H9 (cell line): ENCODE measurements around the gene OCRL. TPM values are rescaled to one million over a fixed set of nuclear protein-coding genes. Genes with fewer than 3 reads are reported as not detected.

ENCODE experiments used
- DNase-seq: peaks from one replicate; pipeline ENCODE4 v3.0.0-alpha.2; 2017
- H2AFZ ChIP-seq: one replicate; pipeline ENCODE4 v1.6.1; 2013; ENCODE audit warnings: mild to moderate bottlenecking, low read length, control low read depth, moderate library complexity
- H2AK5ac ChIP-seq: 2 replicates; pipeline ENCODE4 v1.6.1; 2013; ENCODE audit warnings: low read length, control low read depth, mixed read lengths; ENCODE audit not compliant: insufficient read length
- H2BK120ac ChIP-seq: one replicate; pipeline ENCODE4 v1.6.1; 2013; ENCODE audit warnings: low read depth, mild to moderate bottlenecking, low read length, control low read depth, inconsistent platforms; ENCODE audit not compliant: poor library complexity, severe bottlenecking
- H2BK12ac ChIP-seq: 2 replicates; pipeline ENCODE4 v1.6.1; 2013; ENCODE audit warnings: low read length, control low read depth, mixed read lengths, low read depth; ENCODE audit not compliant: insufficient read length
- H2BK15ac ChIP-seq: 2 replicates; pipeline ENCODE4 v1.6.1; 2013; ENCODE audit warnings: low read depth, low read length, control low read depth
- H2BK20ac ChIP-seq: one replicate; pipeline ENCODE4 v1.6.1; 2013; ENCODE audit warnings: low read depth, mild to moderate bottlenecking, low read length, control low read depth, inconsistent platforms; ENCODE audit not compliant: poor library complexity, severe bottlenecking
- H2BK5ac ChIP-seq: 2 replicates; pipeline ENCODE4 v1.6.1; 2013; ENCODE audit warnings: low read length, control low read depth, mixed read lengths; ENCODE audit not compliant: insufficient read length
- H3K14ac ChIP-seq: 2 replicates; pipeline ENCODE4 v1.6.1; 2013; ENCODE audit warnings: low read length, control low read depth; ENCODE audit not compliant: insufficient read depth
- H3K18ac ChIP-seq: 2 replicates; pipeline ENCODE4 v1.6.1; 2013; ENCODE audit warnings: low read depth, mild to moderate bottlenecking, mixed read lengths, low read length, control low read depth; ENCODE audit not compliant: insufficient read length
- H3K23ac ChIP-seq: 2 replicates; pipeline ENCODE4 v1.6.1; 2013; ENCODE audit warnings: low read length, control low read depth, mixed read lengths, low read depth; ENCODE audit not compliant: insufficient read length
- H3K23me2 ChIP-seq: 2 replicates; pipeline ENCODE4 v1.6.1; 2013; ENCODE audit warnings: low read depth, mild to moderate bottlenecking, mixed read lengths, low read length, control low read depth; ENCODE audit not compliant: insufficient read length, poor library complexity, severe bottlenecking
- H3K27ac ChIP-seq: 2 replicates; pipeline ENCODE4 v1.5.1; 2013; ENCODE audit warnings: low read length, control low read depth, mixed read lengths, low read depth; ENCODE audit not compliant: insufficient read length
- H3K27me3 ChIP-seq: 2 replicates; pipeline ENCODE4 v1.6.1; 2013; ENCODE audit warnings: low read length, control low read depth, inconsistent platforms; ENCODE audit not compliant: insufficient read depth
- H3K4ac ChIP-seq: 2 replicates; pipeline ENCODE4 v1.6.1; 2013; ENCODE audit warnings: low read depth, mild to moderate bottlenecking, control low read depth, inconsistent platforms, low read length, moderate library complexity
- H3K4me1 ChIP-seq: 2 replicates; pipeline ENCODE4 v1.6.1; 2013; ENCODE audit warnings: low read length, control low read depth, inconsistent platforms; ENCODE audit not compliant: insufficient read depth
- H3K4me2 ChIP-seq: 2 replicates; pipeline ENCODE4 v1.6.1; 2013; ENCODE audit warnings: low read length, control low read depth, mixed read lengths; ENCODE audit not compliant: insufficient read length, insufficient read depth
- H3K56ac ChIP-seq: 2 replicates; pipeline ENCODE4 v1.6.1; 2013; ENCODE audit warnings: low read depth, mild to moderate bottlenecking, mixed read lengths, low read length, control low read depth; ENCODE audit not compliant: insufficient read length
- H3K79me1 ChIP-seq: 2 replicates; pipeline ENCODE4 v1.6.1; 2013; ENCODE audit warnings: low read depth, mild to moderate bottlenecking, moderate library complexity, low read length, control low read depth, inconsistent platforms; ENCODE audit not compliant: insufficient read depth, poor library complexity, severe bottlenecking
- H3K79me2 ChIP-seq: 2 replicates; pipeline ENCODE4 v1.6.1; 2013; ENCODE audit warnings: low read length, control low read depth, inconsistent platforms; ENCODE audit not compliant: insufficient read depth
- H3K9ac ChIP-seq: 2 replicates; pipeline ENCODE4 v1.6.1; 2013; ENCODE audit warnings: low read length, control low read depth, mixed read lengths; ENCODE audit not compliant: insufficient read length; ENCODE audit errors: extremely low read depth
- H3K9me3 ChIP-seq: one replicate; pipeline ENCODE4 v1.6.1; 2013; ENCODE audit warnings: low read depth, low read length, inconsistent platforms; ENCODE audit not compliant: control insufficient read depth
- H3T11ph ChIP-seq: one replicate; pipeline ENCODE4 v1.6.1; 2013; ENCODE audit warnings: mild to moderate bottlenecking, low read length, control low read depth, inconsistent platforms
- H4K20me1 ChIP-seq: one replicate; pipeline ENCODE4 v1.6.1; 2013; ENCODE audit not compliant: control insufficient read depth, insufficient read length, insufficient read depth
- H4K5ac ChIP-seq: 2 replicates; pipeline ENCODE4 v1.6.1; 2013; ENCODE audit warnings: low read depth, mild to moderate bottlenecking, mixed read lengths, low read length, control low read depth; ENCODE audit not compliant: insufficient read length
- H4K8ac ChIP-seq: replicated peaks from 2 replicates; pipeline ENCODE4 v1.6.1; 2013; ENCODE audit warnings: low read length, control low read depth, mixed read lengths, low read depth; ENCODE audit not compliant: insufficient read length
- H4K91ac ChIP-seq: 2 replicates; pipeline ENCODE4 v1.6.1; 2013; ENCODE audit warnings: low read depth, mild to moderate bottlenecking, moderate library complexity, mixed read lengths, low read length, control low read depth; ENCODE audit not compliant: insufficient read length
- H3K27ac Mint-ChIP-seq, 3 experiments: 2 replicates in 2 of 3; 3 replicates in 1 of 3; pipeline ENCODE4 v1.8.0; 2020 to 2021; ENCODE audit warnings: mixed read lengths in 3 of 3, mild to moderate bottlenecking in 1 of 3, moderate library complexity in 1 of 3
- H3K27me3 Mint-ChIP-seq: 2 replicates; pipeline ENCODE4 v1.8.0; 2021; ENCODE audit warnings: low read depth, mild to moderate bottlenecking, moderate library complexity, mixed read lengths
- H3K36me3 Mint-ChIP-seq, 3 experiments: 2 replicates in 2 of 3; 3 replicates in 1 of 3; pipeline ENCODE4 v1.8.0; 2020 to 2021; ENCODE audit warnings: low read depth in 3 of 3, mixed read lengths in 3 of 3; ENCODE audit not compliant: insufficient read depth in 1 of 3
- H3K4me1 Mint-ChIP-seq, 2 experiments: 2 replicates each; pipeline ENCODE4 v1.8.0; 2020; ENCODE audit warnings: mixed read lengths in 2 of 2
- H3K4me3 Mint-ChIP-seq, 2 experiments: 2 replicates in 1 of 2; 3 replicates in 1 of 2; pipeline ENCODE4 v1.8.0; 2020 to 2021; ENCODE audit warnings: mild to moderate bottlenecking in 2 of 2, mixed read lengths in 2 of 2, moderate library complexity in 1 of 2
- H3K9me3 Mint-ChIP-seq, 2 experiments: 2 replicates in 1 of 2; 3 replicates in 1 of 2; pipeline ENCODE4 v1.8.0; 2020; ENCODE audit warnings: mild to moderate bottlenecking in 2 of 2, mixed read lengths in 2 of 2, moderate library complexity in 1 of 2
- WGBS: extraction: QIAGEN DNeasy Blood & Tissue Kit; methylation state at CpG from one replicate; pipeline ENCODE4 v1.1.7; 2013; ENCODE audit warnings: missing lambda C conversion rate, low lambda C conversion rate, mixed read lengths; ENCODE audit not compliant: insufficient read length; ENCODE audit errors: extremely low coverage; 5-methylcytosine and 5-hydroxymethylcytosine counted together
- total RNA-seq: library from RNA; stranded (reverse); gene quantifications from 2 replicates; pipeline ENCODE4 v1.2.1, GENCODE V29; 2021
- TF ChIP-seq, protein P1 (sequence below): fragments of 200-600 bp; sonication (generic); conservative IDR thresholded peaks from 3 replicates; pipeline ENCODE4 v1.8.0; 2021; ENCODE audit warnings: antibody characterized with exemption, mild to moderate bottlenecking

OCRL gene
- total RNA-seq, 1 experiment from 2014 or later, result 31.4 TPM

DNA sequence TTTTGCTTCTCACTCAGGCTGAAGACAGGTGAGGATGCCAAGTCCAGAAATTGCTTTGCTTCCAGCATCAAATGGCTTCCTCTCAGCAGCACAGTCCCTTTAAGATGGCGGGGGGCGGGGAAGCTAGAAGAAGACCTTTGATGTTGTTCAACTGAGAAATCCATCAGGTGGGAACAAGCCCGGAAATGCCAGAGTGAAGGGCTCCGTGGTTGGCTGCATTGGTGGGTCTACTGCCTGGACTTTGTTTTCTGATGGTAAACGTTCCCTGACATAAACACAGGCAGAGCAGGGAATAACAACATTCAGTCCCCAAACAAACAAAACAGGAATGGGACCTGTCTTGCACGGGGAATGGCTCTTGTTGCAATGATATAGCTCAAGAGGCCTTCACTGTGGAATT lies 77.4 kb downstream of the OCRL start:
- Histone ChIP-seq H4K20me1 (no peaks in the 10 kb centered on the region), H2BK5ac (no peak overlapping the region), H2BK20ac (no peak overlapping the region), H3K79me2 (no peaks in the 10 kb centered on the region), H4K5ac (no peak overlapping the region), H2AK5ac (no peak overlapping the region), H3K9ac (no peak overlapping the region), H3K4me1 (no peaks in the 10 kb centered on the region), H3K23me2 (no peaks in the 10 kb centered on the region), H2BK15ac (no peak overlapping the region), H3K18ac (no peak overlapping the region), H3K4ac (no peak overlapping the region), H4K91ac (no peak overlapping the region), H3K4me2 (no peak overlapping the region), H3K27ac (no peak overlapping the region), H4K8ac (no peak overlapping the region), H3K79me1 (no peaks in the 10 kb centered on the region), H2BK120ac (no peak overlapping the region), H3K23ac (no peak overlapping the region), H3K14ac (no peak overlapping the region), H2BK12ac (no peak overlapping the region), H3K9me3 (peaks cover 7% of the 10 kb centered on the region), H3K27me3 (no peaks in the 10 kb centered on the region), H2AFZ (no peak overlapping the region), H3K56ac (no peak overlapping the region), H3T11ph (no peak overlapping the region)
- no peak overlapping the region for H3K4me3 Mint-ChIP-seq
- DNase-seq, result no peak
- peaks cover 0 to 26% of the 10 kb centered on the region in 2 experiments; a peak in 2 of 5 replicates for H3K9me3 Mint-ChIP-seq
- no CpG with 5 or more reads among the region's 6 CpGs for WGBS
- peaks cover 0 to 2% (median 0%) of the 10 kb centered on the region in 3 experiments; a peak in 1 of 7 replicates for H3K36me3 Mint-ChIP-seq
- H3K4me1 Mint-ChIP-seq, result peaks cover 2 to 3% of the 10 kb centered on the region in 2 experiments; a peak in 1 of 4 replicates
- H3K27me3 Mint-ChIP-seq, result peaks cover 6% of the 10 kb centered on the region
- TF ChIP-seq, protein P1, sequence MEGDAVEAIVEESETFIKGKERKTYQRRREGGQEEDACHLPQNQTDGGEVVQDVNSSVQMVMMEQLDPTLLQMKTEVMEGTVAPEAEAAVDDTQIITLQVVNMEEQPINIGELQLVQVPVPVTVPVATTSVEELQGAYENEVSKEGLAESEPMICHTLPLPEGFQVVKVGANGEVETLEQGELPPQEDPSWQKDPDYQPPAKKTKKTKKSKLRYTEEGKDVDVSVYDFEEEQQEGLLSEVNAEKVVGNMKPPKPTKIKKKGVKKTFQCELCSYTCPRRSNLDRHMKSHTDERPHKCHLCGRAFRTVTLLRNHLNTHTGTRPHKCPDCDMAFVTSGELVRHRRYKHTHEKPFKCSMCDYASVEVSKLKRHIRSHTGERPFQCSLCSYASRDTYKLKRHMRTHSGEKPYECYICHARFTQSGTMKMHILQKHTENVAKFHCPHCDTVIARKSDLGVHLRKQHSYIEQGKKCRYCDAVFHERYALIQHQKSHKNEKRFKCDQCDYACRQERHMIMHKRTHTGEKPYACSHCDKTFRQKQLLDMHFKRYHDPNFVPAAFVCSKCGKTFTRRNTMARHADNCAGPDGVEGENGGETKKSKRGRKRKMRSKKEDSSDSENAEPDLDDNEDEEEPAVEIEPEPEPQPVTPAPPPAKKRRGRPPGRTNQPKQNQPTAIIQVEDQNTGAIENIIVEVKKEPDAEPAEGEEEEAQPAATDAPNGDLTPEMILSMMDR, result no peak
- no peak overlapping the region; a peak in 1 of 7 replicates for H3K27ac Mint-ChIP-seq
